ENCODE measurements around the gene PLCH1. TPM values are rescaled to one million over a fixed set of nuclear protein-coding genes. Genes with fewer than 3 reads are reported as not detected.

Gene PLCH1
- total RNA-seq, 1 donor = 0.36 TPM

GRCh38 chr3:155347901-155348300, 397.0 kb downstream of the PLCH1 start:
- H3K27me3 ChIP-seq (ENCODE audit: insufficient read depth, low read length) = no peaks in the 10 kb centered on the region
- no peak overlapping the region for H3K27ac ChIP-seq (ENCODE audit: low read depth, low read length)
- no peaks in the 10 kb centered on the region for H3K4me1 ChIP-seq (ENCODE audit: insufficient read depth, low read length)
- H3K4me3 ChIP-seq (ENCODE audit: insufficient read depth, low read length) = no peak overlapping the region
- H3K36me3 ChIP-seq (ENCODE audit: insufficient read depth, low read length) = no peaks in the 10 kb centered on the region
- no peak for TF ChIP-seq CTCF (IDR thresholded peaks at IDR 0.05; ENCODE audit: extremely low read depth, low read depth, low read length)
- H3K4me2 ChIP-seq (ENCODE audit: insufficient read depth, low read length) = no peak overlapping the region
- H4K20me1 ChIP-seq (ENCODE audit: insufficient read depth, low read length) = no peaks in the 10 kb centered on the region
- no peak for DNase-seq (ENCODE audit: insufficient read length, low spot score, missing footprints)
- no peaks in the 10 kb centered on the region for H3K79me2 ChIP-seq (ENCODE audit: insufficient read depth, low read length)
- no peak overlapping the region for H2AFZ ChIP-seq (ENCODE audit: low read length)
- H3K9me3 ChIP-seq (ENCODE audit: low read depth, low read length) = no peaks in the 10 kb centered on the region

DNA sequence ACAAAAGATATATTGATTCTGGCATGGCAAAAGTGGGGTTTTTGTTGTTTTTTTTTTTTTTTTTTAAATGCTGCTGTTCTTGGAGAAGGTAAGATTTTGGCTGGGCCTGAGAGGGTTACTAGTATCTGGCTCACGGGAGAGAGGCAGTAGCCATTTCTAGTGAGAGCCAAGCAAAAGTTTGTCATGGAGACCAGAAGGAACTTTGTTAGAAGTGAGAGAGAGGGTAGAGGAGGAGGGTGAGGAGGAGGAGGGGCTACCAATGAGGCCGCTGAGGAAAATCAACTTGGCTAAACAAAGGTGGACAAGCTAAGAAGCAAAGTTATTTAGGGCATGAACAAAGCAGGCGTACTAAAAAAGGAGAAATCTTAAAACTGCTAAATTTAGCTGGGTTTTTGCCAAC, 402.5 kb downstream of the PLCH1 start:
- DNase-seq (ENCODE audit: insufficient read length, low spot score, missing footprints) = no peak
- Histone ChIP-seq H4K20me1 (ENCODE audit: insufficient read depth, low read length) (no peaks in the 10 kb centered on the region), H3K4me2 (ENCODE audit: insufficient read depth, low read length) (no peak overlapping the region), H3K36me3 (ENCODE audit: insufficient read depth, low read length) (no peaks in the 10 kb centered on the region), H3K4me3 (ENCODE audit: insufficient read depth, low read length) (no peak overlapping the region), H3K27me3 (ENCODE audit: insufficient read depth, low read length) (no peaks in the 10 kb centered on the region), H2AFZ (ENCODE audit: low read length) (no peak overlapping the region), H3K27ac (ENCODE audit: low read depth, low read length) (no peak overlapping the region), H3K79me2 (ENCODE audit: insufficient read depth, low read length) (no peaks in the 10 kb centered on the region), H3K9me3 (ENCODE audit: low read depth, low read length) (no peaks in the 10 kb centered on the region), H3K4me1 (ENCODE audit: insufficient read depth, low read length) (no peaks in the 10 kb centered on the region)
- TF ChIP-seq CTCF (IDR thresholded peaks at IDR 0.05; ENCODE audit: extremely low read depth, low read depth, low read length) = no peak

DNA sequence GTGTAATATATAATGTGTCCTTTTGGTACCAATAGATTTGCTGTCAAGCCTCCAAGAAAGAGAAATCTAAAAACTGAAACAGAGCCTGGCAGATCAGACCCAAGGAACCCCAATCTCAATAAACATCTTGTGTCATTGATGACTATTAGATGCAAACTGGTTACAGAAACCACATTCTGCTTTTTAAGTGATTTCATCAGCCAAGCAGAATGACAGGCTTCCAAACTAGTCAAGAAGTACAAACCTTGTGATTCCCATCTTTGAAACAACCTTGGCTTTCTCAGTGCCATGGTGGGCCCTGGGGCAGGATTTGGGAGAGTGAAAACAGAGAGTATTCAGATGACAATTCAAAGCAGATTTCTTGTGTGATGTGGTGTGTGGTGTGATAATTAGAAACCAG, 405.8 kb downstream of the PLCH1 start:
- H2AFZ ChIP-seq (ENCODE audit: low read length) = no peak overlapping the region
- no peaks in the 10 kb centered on the region for H3K79me2 ChIP-seq (ENCODE audit: insufficient read depth, low read length)
- no peaks in the 10 kb centered on the region for H4K20me1 ChIP-seq (ENCODE audit: insufficient read depth, low read length)
- no peak for TF ChIP-seq CTCF (IDR thresholded peaks at IDR 0.05; ENCODE audit: extremely low read depth, low read depth, low read length)
- H3K36me3 ChIP-seq (ENCODE audit: insufficient read depth, low read length) = no peaks in the 10 kb centered on the region
- no peak overlapping the region for H3K4me2 ChIP-seq (ENCODE audit: insufficient read depth, low read length)
- no peaks in the 10 kb centered on the region for H3K4me1 ChIP-seq (ENCODE audit: insufficient read depth, low read length)
- H3K27ac ChIP-seq (ENCODE audit: low read depth, low read length) = no peak overlapping the region
- H3K9me3 ChIP-seq (ENCODE audit: low read depth, low read length) = no peaks in the 10 kb centered on the region
- H3K4me3 ChIP-seq (ENCODE audit: insufficient read depth, low read length) = no peak overlapping the region
- no peaks in the 10 kb centered on the region for H3K27me3 ChIP-seq (ENCODE audit: insufficient read depth, low read length)
- no peak for DNase-seq (ENCODE audit: insufficient read length, low spot score, missing footprints)

DNA sequence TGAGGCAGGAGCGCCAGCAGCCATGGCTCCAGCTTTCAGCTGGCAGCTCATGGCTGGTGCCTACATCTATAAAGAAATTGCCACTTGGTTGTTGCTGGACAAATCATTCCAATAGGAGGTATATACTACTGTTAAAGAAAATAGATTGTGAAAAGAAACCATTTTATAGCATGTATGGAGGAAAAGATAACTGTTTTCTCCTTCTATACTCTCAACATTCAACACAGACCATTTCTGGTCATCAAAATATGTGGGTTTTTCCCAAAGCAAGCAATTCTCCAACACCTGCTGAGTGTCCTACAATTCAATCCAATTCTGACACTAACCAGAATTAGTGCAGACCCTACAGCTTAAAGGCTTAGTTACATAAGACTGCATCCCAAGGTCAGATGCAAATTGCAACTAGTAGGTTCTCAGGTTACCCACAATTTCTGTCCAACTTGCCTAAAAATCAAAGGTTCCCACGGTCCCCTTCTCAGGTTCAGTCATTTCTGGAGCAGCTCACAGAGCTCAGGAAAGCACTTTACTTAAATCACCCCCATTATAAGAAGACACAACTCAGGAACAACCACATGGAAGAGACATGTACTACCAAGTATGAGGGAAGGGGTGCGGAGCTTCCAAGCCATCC, 409.0 kb downstream of the PLCH1 start:
- Histone ChIP-seq H3K79me2 (ENCODE audit: insufficient read depth, low read length) (no peaks in the 10 kb centered on the region), H3K4me2 (ENCODE audit: insufficient read depth, low read length) (no peak overlapping the region), H3K36me3 (ENCODE audit: insufficient read depth, low read length) (no peaks in the 10 kb centered on the region), H3K4me3 (ENCODE audit: insufficient read depth, low read length) (no peak overlapping the region), H4K20me1 (ENCODE audit: insufficient read depth, low read length) (no peaks in the 10 kb centered on the region), H3K4me1 (ENCODE audit: insufficient read depth, low read length) (no peaks in the 10 kb centered on the region), H3K27ac (ENCODE audit: low read depth, low read length) (no peak overlapping the region), H2AFZ (ENCODE audit: low read length) (no peak overlapping the region), H3K9me3 (ENCODE audit: low read depth, low read length) (no peaks in the 10 kb centered on the region), H3K27me3 (ENCODE audit: insufficient read depth, low read length) (no peaks in the 10 kb centered on the region)
- TF ChIP-seq CTCF (IDR thresholded peaks at IDR 0.05; ENCODE audit: extremely low read depth, low read depth, low read length) = no peak
- DNase-seq (ENCODE audit: insufficient read length, low spot score, missing footprints) = no peak
